GM12878 (cell line): ENCODE results near the gene ME1. TPM values are rescaled to one million over a fixed set of nuclear protein-coding genes. Genes with fewer than 3 reads are reported as not detected.

ENCODE experiments used
- ATF7 ChIP-seq: fragments of 450-650 bp; IDR thresholded peaks from 2 replicates; pipeline ENCODE4 v1.6.1; 2016; ENCODE audit warnings: low read depth, mild to moderate bottlenecking
- CREM ChIP-seq: IDR thresholded peaks from 2 replicates; pipeline ENCODE4 v1.6.1; 2014; ENCODE audit warnings: antibody characterized with exemption, low read depth
- HDGF ChIP-seq: fragments of 450-650 bp; IDR thresholded peaks from 2 replicates; pipeline ENCODE4 v1.6.1; 2016; ENCODE audit warnings: antibody characterized with exemption
- IKZF1 ChIP-seq: fragments of 450-650 bp; conservative IDR thresholded peaks from 2 replicates; pipeline ENCODE4 v1.6.1; 2017; ENCODE audit warnings: antibody characterized with exemption, mild to moderate bottlenecking
- IKZF2 ChIP-seq, 2 experiments: fragments of 450-650 bp; IDR thresholded peaks; 2 replicates each; pipeline ENCODE4 v1.6.1; 2017; ENCODE audit warnings: mild to moderate bottlenecking in 2 of 2, moderate library complexity in 2 of 2
- KAT2A ChIP-seq: conservative IDR thresholded peaks from 2 replicates; pipeline ENCODE4 v1.6.1; 2011; ENCODE audit warnings: low read depth, low read length; ENCODE audit not compliant: control insufficient read depth
- LARP7 ChIP-seq: fragments of 450-650 bp; IDR thresholded peaks from 2 replicates; pipeline ENCODE4 v1.6.1; 2017; ENCODE audit warnings: mild to moderate bottlenecking
- MEF2B ChIP-seq: fragments of 450-650 bp; IDR thresholded peaks from 2 replicates; pipeline ENCODE4 v1.6.1; 2018; ENCODE audit warnings: mild to moderate bottlenecking, moderate library complexity; ENCODE audit not compliant: partially characterized antibody, poor library complexity, severe bottlenecking
- MXI1 ChIP-seq: fragments of 150-350 bp; IDR thresholded peaks from 2 replicates; pipeline ENCODE4 v1.6.1; 2011; ENCODE audit warnings: low read depth, mild to moderate bottlenecking, inconsistent platforms, low read length, improper control_type of control experiment
- NBN ChIP-seq: fragments of 450-650 bp; IDR thresholded peaks from 2 replicates; pipeline ENCODE4 v1.6.1; 2016
- NR2F1 ChIP-seq: fragments of 450-650 bp; conservative IDR thresholded peaks from 2 replicates; pipeline ENCODE4 v1.6.1; 2017; ENCODE audit warnings: mild to moderate bottlenecking
- RUNX3 ChIP-seq: IDR thresholded peaks from 2 replicates; pipeline ENCODE4 v1.6.1; 2012; ENCODE audit warnings: low read length, inconsistent platforms
- SP1 ChIP-seq: IDR thresholded peaks from one replicate; pipeline ENCODE4 v1.6.1; 2011; ENCODE audit warnings: low read depth, low read length
- TBL1XR1 ChIP-seq: IDR thresholded peaks from 2 replicates; pipeline ENCODE4 v1.6.1; 2012; ENCODE audit warnings: low read depth, low read length, improper control_type of control experiment
- TCF12 ChIP-seq: IDR thresholded peaks from 2 replicates; pipeline ENCODE4 v1.6.1; 2011; ENCODE audit warnings: low read depth, mild to moderate bottlenecking, low read length
- TCF3 ChIP-seq: IDR thresholded peaks from 2 replicates; pipeline ENCODE4 v1.6.1; 2012; ENCODE audit warnings: low read depth, mild to moderate bottlenecking, low read length, borderline replicate concordance; ENCODE audit not compliant: insufficient read depth
- polyA plus RNA-seq, 11 experiments: library from polyadenylated mRNA; depleted of rRNA in 4 of 11; unstranded in 6 of 11; stranded (reverse) in 5 of 11; fragments of >200 nt; fragmentation: Nextera tagmentation in 4 of 11; fragmentation: Illumina TruSeq in 1 of 11; extraction: Ambion mirVana in 4 of 11; extraction: Trizol in 1 of 11; gene quantifications; 1 replicate in 1 of 11; 2 replicates in 10 of 11; pipeline versions ENCODE4 v1.2.1 to v1.2.3, GENCODE V29; 2011 to 2016; ENCODE audit warnings: inconsistent platforms in 2 of 11, missing spikeins in 2 of 11, low read depth in 1 of 11
- total RNA-seq, 4 experiments: library from RNA; depleted of rRNA in 3 of 4; stranded (reverse); fragments of >200 nt in 3 of 4; fragmentation: Illumina TruSeq in 1 of 4; extraction: Trizol in 1 of 4; gene quantifications; 2 replicates each; pipeline versions ENCODE4 v1.2.1 to v1.2.3, GENCODE V29; 2013 to 2021
- TF ChIP-seq, protein P1 (sequence below): fragments of 450-650 bp; IDR thresholded peaks from 2 replicates; pipeline ENCODE4 v1.6.1; 2017; ENCODE audit warnings: low read depth, mild to moderate bottlenecking, moderate library complexity
- TF ChIP-seq, protein P2 (sequence below): fragments of 450-650 bp; IDR thresholded peaks from 2 replicates; pipeline ENCODE4 v1.6.1; 2017; ENCODE audit warnings: mild to moderate bottlenecking, moderate library complexity
- TF ChIP-seq, protein P3 (sequence below): fragments of 450-650 bp; IDR thresholded peaks from 2 replicates; pipeline ENCODE4 v1.6.1; 2018; ENCODE audit warnings: mild to moderate bottlenecking, low read depth, moderate library complexity; ENCODE audit not compliant: partially characterized antibody

Gene ME1
- total and polyA plus RNA-seq, 10 of the 15 experiments (the other 5 are each of a cell fraction or from before 2014, with no cell fraction given), result 3.6 to 11.8 (median 8.4) TPM

DNA sequence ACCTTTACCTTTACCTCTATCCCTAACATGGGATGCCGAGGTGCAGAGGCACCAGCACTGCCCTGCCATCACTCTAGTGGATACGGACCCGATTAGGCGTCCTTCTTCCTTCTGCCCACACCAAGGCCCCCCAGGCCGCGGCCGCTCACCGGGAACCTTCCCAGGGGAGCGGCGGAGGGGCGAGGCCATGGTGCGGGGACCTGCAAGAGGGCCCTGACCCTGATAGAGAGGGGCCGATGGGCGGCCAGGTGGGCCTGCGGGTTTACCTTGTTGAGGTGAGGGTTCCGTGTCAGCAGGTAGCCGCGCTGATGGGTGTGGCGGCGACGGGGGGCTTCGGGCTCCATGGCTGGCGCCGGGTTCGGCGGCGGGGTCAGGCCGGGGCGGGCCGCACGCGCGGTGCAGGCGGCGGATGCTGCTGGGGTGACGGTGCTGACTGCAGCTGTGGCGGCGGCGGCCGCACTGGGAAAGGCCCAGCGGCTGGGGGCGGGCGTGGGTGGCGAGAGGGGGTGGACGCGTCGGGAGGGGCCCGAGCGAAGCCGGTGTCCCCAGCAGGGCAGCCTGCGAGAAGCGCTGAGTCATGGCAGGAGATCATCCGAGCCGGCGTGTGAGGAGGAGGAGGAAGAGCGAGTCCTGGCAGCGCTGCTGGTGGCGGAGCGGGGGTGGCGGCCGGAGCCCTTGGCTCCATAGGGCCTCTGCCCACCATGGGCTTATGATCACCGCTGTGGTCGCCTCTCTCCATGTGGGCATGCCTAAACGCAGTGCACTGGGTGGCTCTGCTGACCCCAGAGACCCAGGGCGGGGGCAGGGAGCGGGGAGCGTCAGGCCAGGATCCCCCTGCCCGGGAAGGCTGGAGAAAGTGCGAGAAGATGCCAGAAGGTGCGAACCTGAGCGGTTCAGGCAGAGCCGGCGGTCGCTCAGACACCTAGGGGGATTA lies at the start of gene ME1 (continued):
- TF ChIP-seq CREM, result no peak
- no peak for TF ChIP-seq MXI1
- TF ChIP-seq IKZF2 (IDR thresholded peaks at IDR 0.05), result peak in 1 of 2 experiments; percentile 27; a peak in 1 of 4 replicates
- TF ChIP-seq TCF3, result peak; percentile 57; the same call in 1 of the 2 replicates
- peak; percentile 90; the same call in 1 of the 2 replicates for TF ChIP-seq NR2F1
- peak; percentile 87 for TF ChIP-seq TCF12
- TF ChIP-seq RUNX3, result peak; percentile 28; the same call in 1 of the 2 replicates
- 0 out of 2 replicates have a peak, but pooled peaks have one; percentile 20 for TF ChIP-seq TBL1XR1
- peak; percentile 39 for TF ChIP-seq MEF2B
- 0 out of 2 replicates have a peak, but pooled peaks have one; percentile 21 for TF ChIP-seq LARP7
- TF ChIP-seq, protein P1, sequence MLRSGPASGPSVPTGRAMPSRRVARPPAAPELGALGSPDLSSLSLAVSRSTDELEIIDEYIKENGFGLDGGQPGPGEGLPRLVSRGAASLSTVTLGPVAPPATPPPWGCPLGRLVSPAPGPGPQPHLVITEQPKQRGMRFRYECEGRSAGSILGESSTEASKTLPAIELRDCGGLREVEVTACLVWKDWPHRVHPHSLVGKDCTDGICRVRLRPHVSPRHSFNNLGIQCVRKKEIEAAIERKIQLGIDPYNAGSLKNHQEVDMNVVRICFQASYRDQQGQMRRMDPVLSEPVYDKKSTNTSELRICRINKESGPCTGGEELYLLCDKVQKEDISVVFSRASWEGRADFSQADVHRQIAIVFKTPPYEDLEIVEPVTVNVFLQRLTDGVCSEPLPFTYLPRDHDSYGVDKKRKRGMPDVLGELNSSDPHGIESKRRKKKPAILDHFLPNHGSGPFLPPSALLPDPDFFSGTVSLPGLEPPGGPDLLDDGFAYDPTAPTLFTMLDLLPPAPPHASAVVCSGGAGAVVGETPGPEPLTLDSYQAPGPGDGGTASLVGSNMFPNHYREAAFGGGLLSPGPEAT, result peak; percentile 38; the same call in 1 of the 2 replicates
- peak; percentile 75; the same call in 1 of the 2 replicates for TF ChIP-seq HDGF
- no peak for TF ChIP-seq SP1
- TF ChIP-seq, protein P2, sequence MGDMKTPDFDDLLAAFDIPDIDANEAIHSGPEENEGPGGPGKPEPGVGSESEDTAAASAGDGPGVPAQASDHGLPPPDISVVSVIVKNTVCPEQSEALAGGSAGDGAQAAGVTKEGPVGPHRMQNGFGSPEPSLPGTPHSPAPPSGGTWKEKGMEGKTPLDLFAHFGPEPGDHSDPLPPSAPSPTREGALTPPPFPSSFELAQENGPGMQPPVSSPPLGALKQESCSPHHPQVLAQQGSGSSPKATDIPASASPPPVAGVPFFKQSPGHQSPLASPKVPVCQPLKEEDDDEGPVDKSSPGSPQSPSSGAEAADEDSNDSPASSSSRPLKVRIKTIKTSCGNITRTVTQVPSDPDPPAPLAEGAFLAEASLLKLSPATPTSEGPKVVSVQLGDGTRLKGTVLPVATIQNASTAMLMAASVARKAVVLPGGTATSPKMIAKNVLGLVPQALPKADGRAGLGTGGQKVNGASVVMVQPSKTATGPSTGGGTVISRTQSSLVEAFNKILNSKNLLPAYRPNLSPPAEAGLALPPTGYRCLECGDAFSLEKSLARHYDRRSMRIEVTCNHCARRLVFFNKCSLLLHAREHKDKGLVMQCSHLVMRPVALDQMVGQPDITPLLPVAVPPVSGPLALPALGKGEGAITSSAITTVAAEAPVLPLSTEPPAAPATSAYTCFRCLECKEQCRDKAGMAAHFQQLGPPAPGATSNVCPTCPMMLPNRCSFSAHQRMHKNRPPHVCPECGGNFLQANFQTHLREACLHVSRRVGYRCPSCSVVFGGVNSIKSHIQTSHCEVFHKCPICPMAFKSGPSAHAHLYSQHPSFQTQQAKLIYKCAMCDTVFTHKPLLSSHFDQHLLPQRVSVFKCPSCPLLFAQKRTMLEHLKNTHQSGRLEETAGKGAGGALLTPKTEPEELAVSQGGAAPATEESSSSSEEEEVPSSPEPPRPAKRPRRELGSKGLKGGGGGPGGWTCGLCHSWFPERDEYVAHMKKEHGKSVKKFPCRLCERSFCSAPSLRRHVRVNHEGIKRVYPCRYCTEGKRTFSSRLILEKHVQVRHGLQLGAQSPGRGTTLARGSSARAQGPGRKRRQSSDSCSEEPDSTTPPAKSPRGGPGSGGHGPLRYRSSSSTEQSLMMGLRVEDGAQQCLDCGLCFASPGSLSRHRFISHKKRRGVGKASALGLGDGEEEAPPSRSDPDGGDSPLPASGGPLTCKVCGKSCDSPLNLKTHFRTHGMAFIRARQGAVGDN, result peak; percentile 59
- TF ChIP-seq NBN, result peak; percentile 62; the same call in 1 of the 2 replicates
- TF ChIP-seq KAT2A, result no peak
- peak; percentile 76 for TF ChIP-seq IKZF1
- TF ChIP-seq, protein P3, sequence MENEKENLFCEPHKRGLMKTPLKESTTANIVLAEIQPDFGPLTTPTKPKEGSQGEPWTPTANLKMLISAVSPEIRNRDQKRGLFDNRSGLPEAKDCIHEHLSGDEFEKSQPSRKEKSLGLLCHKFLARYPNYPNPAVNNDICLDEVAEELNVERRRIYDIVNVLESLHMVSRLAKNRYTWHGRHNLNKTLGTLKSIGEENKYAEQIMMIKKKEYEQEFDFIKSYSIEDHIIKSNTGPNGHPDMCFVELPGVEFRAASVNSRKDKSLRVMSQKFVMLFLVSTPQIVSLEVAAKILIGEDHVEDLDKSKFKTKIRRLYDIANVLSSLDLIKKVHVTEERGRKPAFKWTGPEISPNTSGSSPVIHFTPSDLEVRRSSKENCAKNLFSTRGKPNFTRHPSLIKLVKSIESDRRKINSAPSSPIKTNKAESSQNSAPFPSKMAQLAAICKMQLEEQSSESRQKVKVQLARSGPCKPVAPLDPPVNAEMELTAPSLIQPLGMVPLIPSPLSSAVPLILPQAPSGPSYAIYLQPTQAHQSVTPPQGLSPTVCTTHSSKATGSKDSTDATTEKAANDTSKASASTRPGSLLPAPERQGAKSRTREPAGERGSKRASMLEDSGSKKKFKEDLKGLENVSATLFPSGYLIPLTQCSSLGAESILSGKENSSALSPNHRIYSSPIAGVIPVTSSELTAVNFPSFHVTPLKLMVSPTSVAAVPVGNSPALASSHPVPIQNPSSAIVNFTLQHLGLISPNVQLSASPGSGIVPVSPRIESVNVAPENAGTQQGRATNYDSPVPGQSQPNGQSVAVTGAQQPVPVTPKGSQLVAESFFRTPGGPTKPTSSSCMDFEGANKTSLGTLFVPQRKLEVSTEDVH, result no peak
- peak; percentile 53 for TF ChIP-seq ATF7
